Activated T-helper 1 cell treated with anti-CD3 and anti-CD28 coated beads, Interleukin-2, amount 50 U/mL, for 16 hours (primary cell): ENCODE results near the gene DNAH10.

Experiments used
- DNase-seq, 2 donors: peaks; one replicate each; pipeline ENCODE4 v3.0.0-alpha.2; 2020; ENCODE audit warnings: low read depth in 1 of 2, low spot score in 1 of 2

DNAH10 gene

DNA sequence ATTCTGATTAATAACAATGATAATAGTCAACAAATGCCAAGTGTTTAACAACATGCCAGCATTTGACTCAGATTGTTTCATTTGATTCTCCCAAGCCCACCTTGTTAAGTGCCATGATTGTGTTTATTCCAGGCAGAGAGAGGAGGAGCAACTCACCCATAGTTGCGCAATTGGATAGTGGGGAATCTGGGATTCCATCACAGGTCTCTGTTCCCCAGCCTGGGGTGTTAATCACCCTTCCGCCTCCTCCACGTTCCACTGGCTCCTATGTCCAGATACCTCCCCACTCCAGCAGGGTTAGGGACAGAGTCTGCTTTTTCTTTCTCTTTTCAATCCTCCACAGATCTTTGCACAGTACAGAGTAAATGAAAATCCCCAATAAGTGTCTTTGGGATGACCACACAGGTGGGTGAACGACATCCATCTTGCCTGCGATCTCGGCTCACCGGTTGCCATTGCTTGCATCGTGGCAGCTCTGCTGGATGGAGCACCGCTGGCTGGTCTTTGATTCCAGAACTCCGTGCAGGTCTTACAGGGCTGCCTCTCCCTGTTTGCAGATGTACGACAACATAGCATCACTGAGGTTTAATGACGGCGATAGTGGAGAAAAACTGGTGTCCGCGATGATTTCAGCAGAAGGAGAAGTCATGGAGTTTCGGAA is 78.8 kb downstream of the DNAH10 start:
- no peak for DNase-seq

GRCh38 chr12:123843912-123844748 is 82.0 kb downstream of the DNAH10 start:
- DNase-seq: no peak

- DNase-seq: no peak
Measured at GRCh38 chr12:123845881-123846280, 83.8 kb downstream of the DNAH10 start.

GRCh38 chr12:123846340-123846739 is 84.2 kb downstream of the DNAH10 start:
- no peak for DNase-seq

DNA sequence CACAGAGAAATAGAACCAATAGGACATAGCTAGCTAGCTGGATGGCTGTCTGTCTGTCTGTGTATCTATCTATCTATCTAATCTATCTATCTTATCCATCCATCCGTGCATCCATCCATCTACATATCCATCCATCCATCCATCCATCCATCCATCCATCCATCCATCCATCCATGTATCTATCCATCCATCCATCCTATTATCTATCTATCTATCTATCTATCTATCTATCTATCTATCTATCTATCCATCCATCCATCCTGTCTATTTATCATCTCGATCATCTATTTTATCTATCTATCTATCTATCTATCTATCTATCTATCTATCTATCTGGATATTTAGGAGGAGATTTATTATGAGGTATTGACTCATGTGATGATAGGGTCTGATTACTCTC is 84.9 kb downstream of the DNAH10 start:
- no peak for DNase-seq

DNA sequence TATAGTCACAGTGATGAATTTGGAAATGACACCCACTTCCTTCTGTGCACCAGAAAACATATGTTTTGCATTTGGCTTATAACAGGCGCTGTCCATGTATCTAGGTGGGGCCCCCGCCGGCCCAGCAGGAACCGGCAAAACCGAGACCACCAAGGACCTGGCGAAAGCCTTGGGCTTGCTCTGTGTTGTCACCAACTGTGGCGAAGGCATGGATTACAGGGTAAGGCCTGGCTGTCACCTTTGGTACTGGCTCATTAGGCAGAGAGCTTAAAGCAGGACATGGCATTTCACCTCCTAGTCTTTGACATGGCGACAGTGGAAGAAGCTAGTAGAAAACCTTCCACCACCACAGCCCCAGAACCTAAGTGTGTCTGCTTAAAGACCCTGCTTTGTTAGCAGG is 85.8 kb downstream of the DNAH10 start:
- DNase-seq: no peak

DNA sequence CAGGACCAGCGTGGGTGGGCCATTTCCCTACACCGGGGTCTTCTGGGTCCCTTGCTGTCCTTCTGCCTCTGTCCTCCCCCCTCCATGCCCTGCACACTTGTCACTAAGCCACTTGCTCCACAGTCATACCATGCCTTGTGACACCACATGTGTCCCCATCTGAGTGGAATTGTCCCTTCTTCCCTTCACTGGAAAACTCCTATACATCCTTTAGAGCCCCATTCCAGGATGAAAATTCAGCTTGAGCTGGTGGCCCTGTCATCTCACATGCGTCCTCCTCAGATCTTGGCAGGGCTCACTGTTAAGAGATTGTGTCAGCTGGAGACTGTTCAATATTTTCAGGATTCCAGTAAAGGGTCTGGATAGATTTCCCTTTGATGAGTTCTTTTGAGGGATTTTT is 87.4 kb downstream of the DNAH10 start:
- no peak for DNase-seq

GRCh38 chr12:123850246-123851134 is 88.4 kb downstream of the DNAH10 start:
- no peak for DNase-seq

DNA sequence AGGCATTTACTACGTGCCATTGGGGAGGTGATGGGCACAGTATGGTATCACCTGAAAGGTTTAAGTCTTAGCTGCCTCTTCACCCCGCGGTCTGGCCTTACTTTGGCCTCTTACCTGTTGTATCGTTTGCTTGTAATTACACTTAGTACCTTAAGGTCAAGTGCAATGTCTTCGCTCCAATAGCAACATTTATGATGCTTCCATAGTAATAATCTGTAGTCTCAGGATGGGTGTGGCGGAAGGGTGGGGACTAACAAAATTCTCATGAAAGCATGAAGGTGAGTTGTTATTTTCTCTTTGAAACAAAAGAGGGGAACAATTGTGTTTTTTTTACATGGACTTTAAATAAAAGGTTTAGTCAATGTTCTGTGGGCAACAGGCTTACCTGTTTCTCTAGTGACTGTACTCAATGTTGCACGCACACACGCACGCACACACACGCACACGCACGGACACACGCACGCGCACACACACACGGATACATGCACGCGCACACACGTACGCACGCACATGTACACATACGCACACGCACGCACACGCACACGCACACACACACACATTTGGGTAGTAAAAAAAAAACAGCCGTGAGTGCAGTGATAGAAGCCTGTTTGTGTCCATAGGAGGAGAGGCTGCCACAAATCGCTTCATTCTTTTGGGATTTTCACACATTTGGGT is 91.4 kb downstream of the DNAH10 start:
- no peak for DNase-seq

DNA sequence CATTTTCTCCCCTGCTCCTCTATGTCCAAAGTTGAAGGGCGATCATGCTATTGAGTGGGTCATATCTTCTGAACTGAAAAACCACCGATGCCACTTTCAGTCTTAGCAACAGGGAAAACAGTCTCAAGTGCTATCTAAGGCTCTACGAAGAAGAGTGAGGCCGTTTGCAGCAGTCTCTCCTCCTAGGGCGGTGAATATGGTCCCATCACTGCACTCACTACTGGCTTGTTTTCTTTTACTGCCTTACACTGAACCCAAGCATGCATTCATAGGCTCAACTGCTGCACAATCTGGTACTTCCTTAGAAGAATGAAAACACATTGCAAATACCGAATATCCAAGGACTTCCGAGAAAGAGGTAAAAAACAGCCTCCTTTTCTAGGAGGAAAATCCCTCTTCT is 92.1 kb downstream of the DNAH10 start:
- DNase-seq: no peak

DNA sequence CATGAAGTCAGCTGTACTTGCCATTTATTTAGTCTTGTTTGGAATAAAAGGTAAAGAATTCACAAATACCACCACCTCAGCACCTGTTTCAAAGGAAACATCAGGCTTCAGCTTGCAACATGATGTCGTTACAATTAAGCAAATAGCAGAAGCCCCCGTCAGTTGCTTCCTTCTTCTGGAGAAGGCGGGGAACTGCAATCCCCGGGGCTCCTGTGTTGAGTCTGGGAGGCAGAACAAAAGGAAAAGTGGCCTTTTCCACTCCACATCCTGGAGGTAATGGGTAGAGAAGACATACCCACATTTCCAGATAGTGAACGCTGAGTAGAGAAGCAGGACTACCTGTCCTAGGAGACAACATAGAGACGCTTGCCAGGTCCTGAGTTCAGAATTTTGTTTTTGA is 92.8 kb downstream of the DNAH10 start:
- no peak for DNase-seq

DNA sequence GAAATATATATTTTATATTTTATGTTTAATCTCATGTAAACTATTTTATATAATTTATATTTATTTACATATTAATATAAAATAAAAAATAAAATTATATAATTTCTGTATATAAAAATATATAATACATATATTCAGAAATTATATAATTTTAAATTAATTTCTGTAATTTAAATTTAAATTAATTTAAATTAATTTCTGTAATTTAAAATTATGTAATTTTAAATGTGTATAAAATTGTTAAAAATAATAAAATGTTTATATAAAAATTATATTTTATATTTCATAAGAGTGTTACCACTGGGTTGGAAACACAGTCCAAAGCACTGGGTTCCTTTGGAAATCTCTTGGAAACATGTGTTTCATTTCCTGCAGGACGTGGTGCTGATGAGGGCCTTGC is 94.6 kb downstream of the DNAH10 start:
- DNase-seq: no peak

DNA sequence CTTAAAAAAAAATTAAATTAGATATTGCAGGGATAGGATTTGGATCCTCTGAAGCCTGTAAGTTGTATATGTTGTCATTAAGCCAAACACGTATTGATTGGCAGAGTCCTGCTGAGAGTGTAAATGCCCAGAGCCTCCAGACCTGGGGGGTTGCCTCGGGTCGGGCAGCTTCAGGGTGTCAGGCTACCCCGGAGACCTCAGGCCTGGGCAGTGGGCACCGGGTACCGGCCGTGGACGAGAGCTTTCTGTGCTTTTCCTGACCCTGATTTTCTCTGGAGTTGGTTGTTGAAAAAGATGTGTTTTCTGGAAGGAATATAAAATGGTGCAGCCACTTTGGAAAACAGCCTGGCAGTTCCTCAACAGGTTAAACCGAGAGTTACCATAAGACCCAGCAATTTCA is 96.1 kb downstream of the DNAH10 start:
- DNase-seq: no peak

GRCh38 chr12:123859035-123859434 is 96.9 kb downstream of the DNAH10 start:
- DNase-seq: no peak

GRCh38 chr12:123860377-123860776 is 98.3 kb downstream of the DNAH10 start:
- no peak for DNase-seq

- no peak for DNase-seq
Measured at GRCh38 chr12:123861392-123861791, 99.3 kb downstream of the DNAH10 start.

DNA sequence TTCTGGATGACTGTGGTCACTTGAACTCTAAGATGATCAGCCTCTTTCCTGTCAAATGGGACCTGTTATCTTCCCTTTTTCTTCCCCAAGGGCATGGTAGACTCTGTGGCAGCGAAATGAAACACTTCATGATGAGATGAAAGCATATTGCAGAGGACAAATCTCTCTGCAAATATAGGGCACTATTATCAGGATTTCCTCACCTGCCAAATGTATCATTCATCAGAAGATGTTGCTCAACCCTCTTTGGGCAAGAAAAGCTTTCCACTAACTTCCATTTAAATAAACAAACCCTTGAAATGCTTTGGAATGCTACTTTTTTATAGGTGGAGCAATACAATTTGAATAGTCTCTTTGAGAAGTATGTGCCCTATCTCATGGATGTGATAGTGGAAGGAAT is 105.0 kb downstream of the DNAH10 start:
- no peak for DNase-seq

- no peak for DNase-seq
Measured at GRCh38 chr12:123868791-123869190, 106.7 kb downstream of the DNAH10 start.

GRCh38 chr12:123873793-123874192 is 111.7 kb downstream of the DNAH10 start:
- DNase-seq: no peak

DNA sequence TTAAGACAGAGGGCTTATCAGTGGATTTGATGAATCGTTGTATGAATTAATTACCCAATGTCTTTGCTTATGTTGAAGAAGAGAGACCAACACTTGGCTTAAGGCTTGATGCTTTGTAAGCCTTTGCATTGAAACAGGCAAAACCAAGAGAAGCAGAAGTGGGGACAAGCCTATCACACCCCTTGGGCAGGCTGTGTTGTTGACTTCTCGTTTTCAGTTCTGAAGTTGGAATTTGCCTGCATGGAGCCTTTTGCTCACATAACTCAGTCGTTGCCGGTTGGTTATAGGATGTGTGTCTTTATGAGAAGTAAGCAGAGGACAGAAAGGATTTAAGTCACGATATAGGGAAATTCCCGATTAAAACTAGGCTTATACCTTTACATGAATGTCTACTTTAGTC is 115.9 kb downstream of the DNAH10 start:
- no peak for DNase-seq

GRCh38 chr12:123879101-123879500 is 117.0 kb downstream of the DNAH10 start:
- no peak for DNase-seq
